Activated CD8-positive, alpha-beta memory T cell treated with anti-CD3 and anti-CD28 coated beads, Interleukin-2, amount 50 U/mL, for 48 hours (primary cell): ENCODE data around the gene GID8.
A peak's percentile ranks its signal among the peaks of the same experiment; 100 is the strongest.

ENCODE experiments used
- DNase-seq: peaks from one replicate; pipeline ENCODE4 v3.0.0-alpha.2; 2020

Gene GID8

GRCh38 chr20:62938105-62938888, at the start of gene GID8:
Gene GID8 (plus strand): TSS chr20:62938147. CDS start chr20:62941503, 3,356 bp downstream.
- peak; percentile 80 for DNase-seq

GRCh38 chr20:62888406-62888805, 49.5 kb upstream of the GID8 start:
- DNase-seq: no peak

GRCh38 chr20:62888910-62889309, 49.0 kb upstream of the GID8 start:
- no peak for DNase-seq

- DNase-seq: no peak
Measured at GRCh38 chr20:62889411-62889810, 48.5 kb upstream of the GID8 start.

GRCh38 chr20:62889871-62890270, 48.1 kb upstream of the GID8 start:
- no peak for DNase-seq

- no peak for DNase-seq
Measured at GRCh38 chr20:62890444-62890843, 47.5 kb upstream of the GID8 start.

- DNase-seq: no peak
Measured at GRCh38 chr20:62891111-62891510, 46.8 kb upstream of the GID8 start.

- DNase-seq: no peak
Measured at GRCh38 chr20:62892348-62893304, 45.3 kb upstream of the GID8 start.

- DNase-seq: no peak
Measured at GRCh38 chr20:62893700-62894099, 44.2 kb upstream of the GID8 start.

GRCh38 chr20:62894261-62894660, 43.7 kb upstream of the GID8 start:
- no peak for DNase-seq

- no peak for DNase-seq
Measured at GRCh38 chr20:62895539-62895938, 42.4 kb upstream of the GID8 start.

GRCh38 chr20:62896526-62896925, 41.4 kb upstream of the GID8 start:
- no peak for DNase-seq

GRCh38 chr20:62897666-62898065, 40.3 kb upstream of the GID8 start:
- DNase-seq: no peak

GRCh38 chr20:62898093-62898964, 39.6 kb upstream of the GID8 start:
- DNase-seq: no peak

GRCh38 chr20:62898970-62899632, 38.8 kb upstream of the GID8 start:
- DNase-seq: no peak

GRCh38 chr20:62899633-62900051, 38.3 kb upstream of the GID8 start:
- no peak for DNase-seq

GRCh38 chr20:62900052-62900691, 37.8 kb upstream of the GID8 start:
- peak; percentile 86 for DNase-seq

- no peak for DNase-seq
Measured at GRCh38 chr20:62900692-62901584, 37.0 kb upstream of the GID8 start.

GRCh38 chr20:62901891-62902290, 36.1 kb upstream of the GID8 start:
- DNase-seq: no peak

GRCh38 chr20:62902926-62903615, 34.9 kb upstream of the GID8 start:
- no peak for DNase-seq
